ENCODE results near the gene DENND5B.
"Not testable (repeated sequence)": the region's sequence is repeated elsewhere in the genome, so short reads cannot be mapped to it uniquely, and the experiment has no call there.

The DENND5B gene

GRCh38 chr12:31393004-31393550, 197.9 kb downstream of the DENND5B start:
- Mint-ChIP-seq H3K27me3 (no peaks in the 10 kb centered on the region), H3K27ac (no peak overlapping the region), H3K4me3 (no peak overlapping the region), H3K9me3 (no peaks in the 10 kb centered on the region), H3K4me1 (ENCODE audit: low read depth) (no peaks in the 10 kb centered on the region), H3K36me3 (ENCODE audit: low read depth) (no peaks in the 10 kb centered on the region)
- no peak for DNase-seq

- no peaks in the 10 kb centered on the region for H3K9me3 Mint-ChIP-seq
- DNase-seq, result no peak
- no peak overlapping the region for H3K4me3 Mint-ChIP-seq
- H3K36me3 Mint-ChIP-seq (ENCODE audit: low read depth), result no peaks in the 10 kb centered on the region
- no peaks in the 10 kb centered on the region for H3K4me1 Mint-ChIP-seq (ENCODE audit: low read depth)
- no peak overlapping the region for H3K27ac Mint-ChIP-seq
- H3K27me3 Mint-ChIP-seq, result peaks cover 4% of the 10 kb centered on the region
These were observed 199.9 kb downstream of the DENND5B start for GRCh38 chr12:31390991-31391390.

DNA sequence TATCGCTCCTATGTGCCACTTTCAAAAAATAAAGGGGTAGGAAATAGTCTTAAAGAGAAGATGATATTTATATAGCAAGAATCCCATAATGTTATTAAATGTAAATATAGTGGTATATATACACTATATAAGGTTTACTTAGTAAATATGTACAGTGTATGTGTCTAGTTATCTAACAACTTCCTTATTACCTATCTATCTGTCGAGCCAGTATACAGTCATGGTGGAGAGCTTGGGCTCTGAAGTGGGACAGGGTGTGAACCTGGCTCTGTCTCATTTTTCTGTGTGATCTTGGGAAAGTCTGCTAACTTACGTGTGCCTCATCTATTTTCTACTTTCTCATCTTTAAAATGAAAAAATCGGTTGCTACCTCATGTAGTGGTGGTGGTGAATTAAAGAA, 202.2 kb downstream of the DENND5B start:
- Mint-ChIP-seq H3K9me3 (no peaks in the 10 kb centered on the region), H3K36me3 (ENCODE audit: low read depth) (no peaks in the 10 kb centered on the region), H3K27ac (no peak overlapping the region), H3K4me3 (no peak overlapping the region), H3K4me1 (ENCODE audit: low read depth) (no peaks in the 10 kb centered on the region), H3K27me3 (peaks cover 6% of the 10 kb centered on the region)
- no peak for DNase-seq

GRCh38 chr12:31387466-31387865, 203.5 kb downstream of the DENND5B start:
- Mint-ChIP-seq H3K27ac (no peak overlapping the region), H3K9me3 (no peaks in the 10 kb centered on the region), H3K4me1 (ENCODE audit: low read depth) (no peaks in the 10 kb centered on the region), H3K4me3 (no peak overlapping the region), H3K36me3 (ENCODE audit: low read depth) (no peaks in the 10 kb centered on the region), H3K27me3 (peaks cover 6% of the 10 kb centered on the region)
- DNase-seq, result no peak

DNA sequence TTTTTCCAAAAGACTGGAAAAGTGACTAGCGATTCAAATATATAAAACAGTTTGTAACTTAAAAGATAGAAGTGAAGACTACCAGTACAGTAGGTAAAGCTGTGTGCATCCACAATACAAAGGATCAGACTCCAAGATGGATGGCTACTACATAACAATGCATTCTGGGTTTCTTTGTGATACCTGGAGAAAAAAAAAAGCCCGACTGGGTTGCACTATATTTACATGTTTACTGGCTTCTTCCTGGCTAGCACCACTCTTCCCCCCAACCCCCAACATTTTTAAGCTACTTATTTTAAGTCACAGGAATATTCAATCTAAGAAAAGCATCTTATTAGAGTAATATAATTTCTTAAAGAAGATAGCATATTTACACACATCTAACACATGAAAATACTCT, 203.9 kb downstream of the DENND5B start:
- H3K4me1 Mint-ChIP-seq (ENCODE audit: low read depth), result no peaks in the 10 kb centered on the region
- H3K9me3 Mint-ChIP-seq, result no peaks in the 10 kb centered on the region
- DNase-seq, result no peak
- H3K27ac Mint-ChIP-seq, result no peak overlapping the region
- no peak overlapping the region for H3K4me3 Mint-ChIP-seq
- no peaks in the 10 kb centered on the region for H3K36me3 Mint-ChIP-seq (ENCODE audit: low read depth)
- H3K27me3 Mint-ChIP-seq, result peaks cover 6% of the 10 kb centered on the region

DNA sequence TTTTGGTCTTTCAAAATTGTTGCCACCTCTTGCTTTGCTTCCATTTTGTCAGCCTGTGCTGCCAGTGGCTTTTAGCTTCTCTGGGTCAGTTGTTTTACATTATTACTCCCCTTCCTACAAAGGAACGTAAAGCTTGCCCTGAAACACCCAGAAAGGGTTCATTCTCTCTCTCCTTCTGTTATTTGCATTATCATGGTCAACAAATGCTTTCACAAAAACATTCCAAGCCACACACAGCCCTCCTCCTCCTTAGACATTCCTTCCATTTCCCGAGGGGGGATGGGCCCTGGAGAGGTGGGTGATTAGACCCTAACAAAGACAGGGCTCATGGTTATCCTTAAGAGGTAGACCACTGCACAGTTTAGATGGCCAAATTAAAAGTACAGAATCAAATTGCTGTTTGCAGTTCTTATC, 204.6 kb downstream of the DENND5B start:
- Mint-ChIP-seq H3K9me3 (no peaks in the 10 kb centered on the region), H3K4me1 (ENCODE audit: low read depth) (no peaks in the 10 kb centered on the region), H3K27me3 (peaks cover 6% of the 10 kb centered on the region), H3K4me3 (no peak overlapping the region), H3K36me3 (ENCODE audit: low read depth) (no peaks in the 10 kb centered on the region), H3K27ac (no peak overlapping the region)
- DNase-seq, result no peak

DNA sequence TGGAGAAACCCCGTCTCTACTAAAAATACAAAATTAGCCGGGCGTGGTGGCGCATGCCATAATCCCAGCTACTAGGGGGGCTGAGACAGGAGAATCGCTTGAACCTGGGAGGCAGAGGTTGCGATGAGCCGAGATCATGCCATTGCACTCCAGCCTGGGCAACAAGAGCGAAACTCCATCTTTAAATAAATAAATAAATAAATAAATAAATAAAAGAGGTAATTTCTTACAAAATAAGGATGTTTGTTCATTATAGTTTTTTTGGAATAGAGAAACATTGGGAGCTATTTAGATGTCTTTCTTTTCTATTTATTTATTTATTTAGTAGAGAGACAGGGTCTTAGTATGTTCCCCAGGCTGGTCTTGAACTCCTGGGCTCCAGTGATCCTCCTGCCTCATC, 213.7 kb downstream of the DENND5B start:
- not testable (repeated sequence) for DNase-seq; H3K36me3 Mint-ChIP-seq (ENCODE audit: low read depth); H3K4me3 Mint-ChIP-seq; H3K27ac Mint-ChIP-seq; H3K27me3 Mint-ChIP-seq; H3K9me3 Mint-ChIP-seq; H3K4me1 Mint-ChIP-seq (ENCODE audit: low read depth)

DNA sequence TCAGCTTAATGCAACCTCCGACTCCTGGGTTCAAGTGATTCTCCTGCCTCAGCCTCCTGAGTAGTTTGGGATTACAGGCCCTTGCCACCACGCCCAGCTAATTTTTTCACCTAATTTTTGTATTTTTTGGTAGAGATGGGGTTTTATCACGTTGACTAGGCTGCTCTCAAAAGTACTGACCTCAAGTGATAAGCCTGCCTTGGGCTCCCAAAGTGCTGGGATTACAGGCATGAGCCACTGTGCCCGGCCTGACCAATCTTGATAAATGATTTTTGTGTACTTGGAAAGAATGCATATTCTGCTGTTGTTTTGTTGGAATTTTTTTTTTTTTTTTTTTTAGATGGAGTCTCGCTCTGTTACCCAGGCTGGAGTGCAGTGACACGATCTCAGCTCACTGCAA, 215.5 kb downstream of the DENND5B start:
- not testable (repeated sequence) for H3K36me3 Mint-ChIP-seq (ENCODE audit: low read depth); H3K27ac Mint-ChIP-seq; H3K4me1 Mint-ChIP-seq (ENCODE audit: low read depth); H3K27me3 Mint-ChIP-seq; H3K4me3 Mint-ChIP-seq; H3K9me3 Mint-ChIP-seq; DNase-seq

DNA sequence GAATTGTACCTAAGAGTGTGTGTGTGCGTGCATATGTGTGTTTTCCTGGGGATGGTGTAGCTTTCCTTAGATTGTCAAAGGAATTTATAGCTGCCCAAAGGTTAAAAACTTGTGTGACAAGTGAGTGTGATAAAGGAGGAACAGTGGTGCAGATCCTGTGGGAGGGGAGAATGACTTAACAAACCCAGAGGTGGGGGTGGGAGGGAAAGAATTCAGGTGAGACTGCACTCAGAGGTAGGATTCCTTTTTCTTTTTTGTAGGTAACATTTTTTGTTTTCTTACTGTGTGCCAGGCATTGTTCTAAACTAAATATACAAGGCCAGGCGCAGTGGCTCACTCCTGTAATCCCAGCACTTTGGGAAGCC, 219.7 kb downstream of the DENND5B start:
- H3K27me3 Mint-ChIP-seq, result no peaks in the 10 kb centered on the region
- no peaks in the 10 kb centered on the region for H3K36me3 Mint-ChIP-seq (ENCODE audit: low read depth)
- no peak overlapping the region for H3K4me3 Mint-ChIP-seq
- H3K27ac Mint-ChIP-seq, result no peak overlapping the region
- no peaks in the 10 kb centered on the region for H3K9me3 Mint-ChIP-seq
- no peak for DNase-seq
- no peaks in the 10 kb centered on the region for H3K4me1 Mint-ChIP-seq (ENCODE audit: low read depth)

DNA sequence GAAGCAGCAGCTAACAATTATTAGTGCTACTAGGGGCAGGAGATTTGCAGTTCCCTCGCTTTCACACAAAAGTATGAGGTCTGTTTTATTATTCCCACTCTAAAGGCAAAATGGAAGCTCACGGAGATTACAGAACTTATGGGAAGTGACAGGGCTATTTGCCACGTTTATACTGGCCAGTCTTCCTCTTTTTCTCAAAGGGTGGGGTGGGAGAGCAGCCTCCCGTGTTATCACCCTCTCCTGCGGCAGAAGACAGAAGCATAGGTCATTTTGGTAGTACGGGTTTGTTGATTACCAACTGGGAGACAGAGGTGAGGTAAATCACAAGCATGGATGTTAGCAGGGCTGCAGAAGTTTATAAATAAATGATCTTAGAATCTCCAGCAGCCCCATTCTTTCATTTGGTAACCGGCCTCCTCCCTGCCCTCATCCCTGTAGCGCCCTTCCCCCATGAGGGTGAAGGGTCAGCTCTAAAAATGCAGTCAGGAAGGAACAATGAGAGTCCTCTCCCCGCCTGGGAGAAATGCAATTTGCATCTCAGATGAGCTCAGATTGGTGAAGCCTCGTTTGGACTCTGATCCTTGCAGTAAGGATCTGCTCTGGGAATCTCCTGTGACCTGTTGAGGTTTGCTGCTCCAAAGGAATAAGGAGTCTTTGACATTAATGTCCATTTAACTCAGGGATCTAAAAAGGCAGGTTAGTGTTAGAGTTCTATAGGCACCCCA, 220.2 kb downstream of the DENND5B start:
- Mint-ChIP-seq H3K27me3 (no peaks in the 10 kb centered on the region), H3K9me3 (no peaks in the 10 kb centered on the region), H3K4me1 (ENCODE audit: low read depth) (no peaks in the 10 kb centered on the region), H3K36me3 (ENCODE audit: low read depth) (no peaks in the 10 kb centered on the region), H3K27ac (no peak overlapping the region), H3K4me3 (no peak overlapping the region)
- DNase-seq, result no peak

- Mint-ChIP-seq H3K27ac (no peak overlapping the region), H3K4me1 (ENCODE audit: low read depth) (no peaks in the 10 kb centered on the region), H3K4me3 (no peak overlapping the region), H3K27me3 (no peaks in the 10 kb centered on the region), H3K36me3 (ENCODE audit: low read depth) (no peaks in the 10 kb centered on the region), H3K9me3 (no peaks in the 10 kb centered on the region)
- DNase-seq, result no peak
These were observed 221.0 kb downstream of the DENND5B start for GRCh38 chr12:31369712-31370521.

DNA sequence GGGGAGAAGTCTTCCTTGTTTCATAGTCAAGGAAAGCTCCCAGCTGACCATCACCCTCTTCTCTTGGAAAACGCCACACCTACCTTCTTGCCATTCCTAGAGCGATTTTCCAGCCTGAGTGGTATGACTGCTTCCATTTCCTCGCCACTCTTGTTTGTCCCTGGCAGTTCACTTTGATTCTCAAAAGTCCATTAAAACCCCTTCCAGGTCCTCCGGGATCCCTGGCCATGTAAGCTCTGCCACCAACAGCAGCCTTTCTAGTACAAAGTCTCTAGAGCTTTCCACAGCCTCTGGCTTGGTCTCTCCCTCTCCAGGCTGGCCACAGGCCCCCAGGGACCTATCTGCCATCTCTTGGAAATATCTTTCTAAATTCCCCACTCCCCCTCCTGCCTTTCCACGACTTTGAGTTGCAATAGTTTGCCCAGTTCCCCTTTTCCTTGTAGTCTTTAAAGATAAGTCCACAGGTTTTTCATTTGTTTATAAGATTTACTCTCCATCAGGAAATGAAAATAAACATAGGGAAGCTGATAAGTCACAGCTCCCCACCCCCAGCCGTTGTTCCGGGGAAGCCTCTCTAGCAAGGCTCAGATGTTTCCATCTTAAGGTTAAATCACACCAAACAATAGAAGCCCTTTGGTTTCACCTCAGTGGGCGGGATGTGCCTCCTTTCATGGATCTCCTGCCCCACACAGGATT, 222.1 kb downstream of the DENND5B start:
- Mint-ChIP-seq H3K27ac (no peak overlapping the region), H3K4me1 (ENCODE audit: low read depth) (no peaks in the 10 kb centered on the region)

GRCh38 chr12:31366104-31366621, 224.8 kb downstream of the DENND5B start:
- H3K27me3 Mint-ChIP-seq, result no peaks in the 10 kb centered on the region
- no peak overlapping the region for H3K27ac Mint-ChIP-seq
- DNase-seq, result no peak
- H3K36me3 Mint-ChIP-seq (ENCODE audit: low read depth), result no peaks in the 10 kb centered on the region
- no peak overlapping the region for H3K4me3 Mint-ChIP-seq
- H3K9me3 Mint-ChIP-seq, result no peaks in the 10 kb centered on the region
- H3K4me1 Mint-ChIP-seq (ENCODE audit: low read depth), result peaks cover 14% of the 10 kb centered on the region

More for the DNA sequence above, 222.1 kb downstream of the DENND5B start:
- Mint-ChIP-seq H3K9me3 (no peaks in the 10 kb centered on the region), H3K4me3 (no peak overlapping the region), H3K27me3 (no peaks in the 10 kb centered on the region), H3K36me3 (ENCODE audit: low read depth) (no peaks in the 10 kb centered on the region)
- DNase-seq, result no peak

DNA sequence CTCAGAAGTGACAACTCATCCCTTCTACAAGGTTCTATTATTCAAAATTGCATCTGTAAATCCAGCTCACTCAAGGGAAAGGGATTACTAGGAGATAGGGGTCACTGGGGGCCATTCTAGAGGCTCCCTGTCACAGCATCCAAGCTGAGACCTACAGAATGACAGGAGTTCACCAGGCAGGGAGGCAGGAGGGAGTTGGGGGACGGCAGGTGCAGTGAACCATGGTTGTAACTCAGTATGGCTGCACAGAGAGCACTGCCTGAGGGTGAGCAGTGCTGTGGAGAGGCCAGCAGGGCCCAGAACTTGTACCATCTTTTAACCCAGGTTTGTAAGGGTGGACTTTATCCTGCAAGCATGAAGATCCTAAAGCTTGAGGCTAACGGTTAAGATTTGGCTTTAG, 227.1 kb downstream of the DENND5B start:
- Mint-ChIP-seq H3K27me3 (no peaks in the 10 kb centered on the region), H3K9me3 (no peaks in the 10 kb centered on the region), H3K4me3 (no peak overlapping the region), H3K4me1 (ENCODE audit: low read depth) (peaks cover 14% of the 10 kb centered on the region), H3K36me3 (ENCODE audit: low read depth) (no peaks in the 10 kb centered on the region), H3K27ac (no peak overlapping the region)
- no peak for DNase-seq
